ENCODE measurements around the gene BMF.
A peak's percentile ranks its signal among the peaks of the same experiment; 100 is the strongest.
"Not testable (repeated sequence)": the region's sequence is repeated elsewhere in the genome, so short reads cannot be mapped to it uniquely, and the experiment has no call there.

BMF gene

GRCh38 chr15:40108855-40109735, at the start of gene BMF:
TSS of gene BMF (minus strand) at chr15:40108879. CDS start at chr15:40106086, 2,793 bp downstream.
- peak; percentile 98 to 99 for DNase-seq (ENCODE audit: low read depth in 2 of 2)

DNA sequence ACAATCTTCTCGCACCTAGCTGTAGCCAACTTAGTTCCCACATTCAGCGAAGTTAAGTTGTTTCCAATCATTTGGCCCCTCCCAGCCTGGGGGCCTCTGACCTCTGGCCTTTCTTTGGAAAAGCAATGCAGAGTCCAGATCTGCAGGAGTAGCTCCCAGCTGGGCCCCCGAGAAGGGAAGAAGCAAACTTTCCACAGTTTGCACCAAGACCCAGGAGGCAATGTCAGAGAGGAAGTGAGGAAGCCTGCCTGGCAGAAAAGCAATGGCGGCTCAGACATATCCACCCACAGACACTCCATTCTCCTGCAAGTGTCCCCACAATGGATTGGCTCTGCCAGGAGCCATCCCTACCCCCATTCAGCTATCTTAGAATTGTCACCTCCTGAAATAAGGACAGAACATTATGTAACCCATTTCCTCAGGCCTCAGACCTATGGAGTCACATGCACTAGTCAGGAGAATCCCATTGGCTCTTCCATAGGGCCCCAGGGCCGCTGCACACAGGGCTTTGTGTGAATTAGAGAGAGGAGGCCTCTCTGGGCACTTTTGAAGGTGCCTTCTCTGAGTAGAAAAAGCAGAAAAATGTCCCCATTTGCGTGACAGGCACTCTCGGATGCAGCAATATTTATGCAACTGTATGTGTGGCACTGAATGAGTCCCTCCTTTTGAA, 49.2 kb upstream of the BMF start:
- DNase-seq (ENCODE audit: low read depth in 2 of 2): no peak

- no peak for DNase-seq (ENCODE audit: low read depth in 2 of 2)
Measured at GRCh38 chr15:40155270-40155910, 46.7 kb upstream of the BMF start.

GRCh38 chr15:40154821-40155220, 46.1 kb upstream of the BMF start:
- DNase-seq (ENCODE audit: low read depth in 2 of 2): not testable (repeated sequence)

DNA sequence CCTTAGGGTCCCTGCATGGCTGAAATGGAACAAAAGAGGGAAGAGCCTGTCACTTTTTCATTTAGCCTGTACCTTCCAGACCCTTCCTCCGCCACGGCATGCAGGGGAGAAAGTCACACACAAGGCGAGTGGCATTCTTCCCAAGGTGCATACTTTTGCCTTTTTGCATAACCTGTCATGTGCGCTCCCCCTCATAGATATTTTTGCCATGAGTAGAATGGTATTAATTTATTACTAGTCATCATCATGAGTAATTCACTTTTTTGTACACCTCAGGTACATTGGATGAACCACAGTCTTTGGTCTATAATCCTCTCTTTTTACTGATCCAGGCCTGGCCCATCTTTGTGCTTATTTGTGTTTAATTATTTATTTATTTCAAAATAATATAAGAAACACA, 43.3 kb upstream of the BMF start:
- no peak for DNase-seq (ENCODE audit: low read depth in 2 of 2)

- DNase-seq (ENCODE audit: low read depth in 2 of 2): no peak
Measured at GRCh38 chr15:40151499-40151898, 42.8 kb upstream of the BMF start.

- no peak for DNase-seq (ENCODE audit: low read depth in 2 of 2)
Measured at GRCh38 chr15:40150163-40150925, 41.7 kb upstream of the BMF start.

DNA sequence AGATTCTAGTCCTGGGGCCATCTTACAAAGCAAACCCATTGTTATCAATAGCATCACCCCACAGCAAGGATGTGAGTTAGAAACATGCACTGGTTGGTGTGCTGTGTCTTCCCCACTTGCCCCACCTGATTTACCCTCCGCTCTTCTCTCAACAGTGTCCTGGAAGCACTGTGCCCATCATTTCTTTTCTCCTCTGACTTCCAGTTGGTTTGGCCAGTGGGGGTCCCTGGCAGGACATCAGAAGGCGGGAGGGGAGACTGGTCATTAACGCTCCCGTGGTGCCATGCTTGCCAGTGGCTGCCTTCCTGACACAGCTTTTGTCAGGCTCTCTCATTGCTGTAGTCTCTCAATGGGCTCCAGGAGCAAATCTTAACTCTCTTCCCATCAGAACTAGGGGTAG, 40.7 kb upstream of the BMF start:
- no peak for DNase-seq (ENCODE audit: low read depth in 2 of 2)

GRCh38 chr15:40146037-40146436, 37.4 kb upstream of the BMF start:
- no peak for DNase-seq (ENCODE audit: low read depth in 2 of 2)

GRCh38 chr15:40142428-40142827, 33.7 kb upstream of the BMF start:
- DNase-seq (ENCODE audit: low read depth in 2 of 2): no peak

GRCh38 chr15:40138201-40138570, 29.5 kb upstream of the BMF start:
- DNase-seq (ENCODE audit: low read depth in 2 of 2): not testable (repeated sequence)

DNA sequence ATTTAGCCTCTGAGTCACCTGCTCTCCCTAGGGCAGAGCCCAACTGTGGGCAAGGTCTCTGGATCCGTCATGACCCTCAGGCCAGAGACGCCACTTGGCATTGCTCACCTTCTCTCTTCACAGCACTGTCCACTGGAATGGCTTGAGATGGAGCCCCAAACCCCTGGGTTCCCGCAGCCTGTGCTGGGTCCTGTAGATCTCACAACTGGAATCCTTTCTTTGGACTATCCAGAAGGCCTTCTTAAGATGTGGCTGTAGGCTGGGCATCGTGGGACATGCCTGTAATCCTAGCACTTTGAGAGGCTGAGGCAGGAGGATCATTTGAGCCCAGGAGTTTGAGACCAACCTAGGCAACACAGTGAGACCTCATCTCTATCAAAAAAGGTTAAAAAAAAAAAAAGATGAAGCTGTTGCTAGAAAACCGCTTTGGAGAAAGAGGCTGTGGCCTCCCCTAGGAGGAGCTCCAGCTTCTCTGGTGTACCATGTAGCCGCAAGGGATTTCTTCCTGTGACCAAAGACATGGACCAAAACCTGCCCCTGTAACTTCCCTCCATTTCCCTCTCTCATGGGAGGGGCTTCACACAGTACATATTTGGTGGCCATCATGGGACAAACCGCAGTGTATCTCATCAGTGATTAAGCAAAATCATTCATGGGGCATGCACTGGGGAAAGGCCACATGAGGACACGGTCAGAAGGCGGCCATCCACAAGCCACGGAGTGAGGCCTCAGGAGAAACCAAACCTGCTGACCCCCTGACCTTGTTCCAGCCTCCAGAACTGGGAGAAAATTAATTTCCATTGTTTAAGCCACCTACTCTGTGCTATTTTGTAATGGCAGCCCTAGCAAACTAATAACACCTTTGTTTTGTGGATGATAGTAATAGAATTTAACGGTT, 28.9 kb upstream of the BMF start:
- DNase-seq (ENCODE audit: low read depth in 2 of 2): no peak

DNA sequence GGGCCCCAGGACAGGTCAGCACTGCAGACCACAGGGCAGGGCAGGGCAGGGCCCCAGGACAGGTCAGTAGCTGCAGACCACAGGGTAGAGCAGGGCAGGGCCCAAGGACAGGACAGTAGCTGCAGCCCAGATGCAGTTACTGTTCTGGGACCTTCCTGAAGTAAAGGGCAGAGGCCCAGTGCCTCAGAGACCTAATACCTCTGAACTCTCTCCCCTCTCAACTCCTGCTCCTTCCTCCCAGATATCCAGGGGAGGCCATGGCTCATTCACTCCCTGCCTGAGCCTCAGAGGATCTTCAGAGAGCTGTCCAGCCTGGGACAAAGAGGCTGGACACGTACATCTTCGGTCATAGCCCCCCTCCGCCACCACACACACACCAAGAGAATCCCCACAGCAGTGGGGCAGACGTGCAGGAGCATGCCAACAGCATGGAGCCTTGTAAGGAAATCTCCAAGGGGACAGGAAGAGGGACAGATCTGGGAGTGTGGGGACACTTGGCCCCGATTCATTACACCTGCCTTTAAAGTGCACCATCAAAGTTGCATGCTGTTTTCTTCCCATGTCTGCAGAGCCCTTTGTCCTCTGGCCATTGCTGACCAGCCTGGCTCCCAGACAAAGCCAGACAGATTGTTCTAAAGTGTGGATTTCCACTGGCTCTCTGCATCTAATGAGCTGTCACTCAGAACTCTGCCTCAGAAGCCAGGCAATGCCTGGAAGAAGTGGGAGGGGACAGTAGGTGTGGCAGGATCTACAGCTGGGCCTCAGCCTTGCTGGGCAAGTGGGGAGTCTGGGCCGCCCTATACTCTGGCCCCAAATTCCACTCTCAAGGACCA, 28.0 kb upstream of the BMF start:
- no peak for DNase-seq (ENCODE audit: low read depth in 2 of 2)

- not testable (repeated sequence) for DNase-seq (ENCODE audit: low read depth in 2 of 2)
Measured at GRCh38 chr15:40135846-40136450, 27.3 kb upstream of the BMF start.

- no peak for DNase-seq (ENCODE audit: low read depth in 2 of 2)
Measured at GRCh38 chr15:40134885-40135284, 26.2 kb upstream of the BMF start.

DNA sequence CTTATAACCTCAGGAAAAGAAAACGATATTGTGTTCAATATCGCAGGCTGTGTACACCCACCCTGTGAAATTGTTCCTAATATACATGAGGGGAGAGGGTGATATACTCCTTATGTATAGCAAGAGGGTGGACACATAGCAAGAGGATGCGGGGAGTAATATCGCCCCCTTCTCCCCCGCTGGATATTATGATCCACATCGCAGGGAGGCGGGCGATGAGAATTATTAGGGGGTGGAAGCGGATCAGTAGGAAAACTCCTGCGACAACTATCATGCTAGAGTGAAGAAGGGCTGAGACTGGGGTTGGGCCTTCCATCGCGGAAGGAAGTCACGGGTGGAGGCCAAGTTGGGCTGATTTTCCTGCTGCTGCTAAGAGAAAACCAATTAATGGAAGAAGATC, 24.9 kb upstream of the BMF start:
- no peak for DNase-seq (ENCODE audit: low read depth in 2 of 2)

DNA sequence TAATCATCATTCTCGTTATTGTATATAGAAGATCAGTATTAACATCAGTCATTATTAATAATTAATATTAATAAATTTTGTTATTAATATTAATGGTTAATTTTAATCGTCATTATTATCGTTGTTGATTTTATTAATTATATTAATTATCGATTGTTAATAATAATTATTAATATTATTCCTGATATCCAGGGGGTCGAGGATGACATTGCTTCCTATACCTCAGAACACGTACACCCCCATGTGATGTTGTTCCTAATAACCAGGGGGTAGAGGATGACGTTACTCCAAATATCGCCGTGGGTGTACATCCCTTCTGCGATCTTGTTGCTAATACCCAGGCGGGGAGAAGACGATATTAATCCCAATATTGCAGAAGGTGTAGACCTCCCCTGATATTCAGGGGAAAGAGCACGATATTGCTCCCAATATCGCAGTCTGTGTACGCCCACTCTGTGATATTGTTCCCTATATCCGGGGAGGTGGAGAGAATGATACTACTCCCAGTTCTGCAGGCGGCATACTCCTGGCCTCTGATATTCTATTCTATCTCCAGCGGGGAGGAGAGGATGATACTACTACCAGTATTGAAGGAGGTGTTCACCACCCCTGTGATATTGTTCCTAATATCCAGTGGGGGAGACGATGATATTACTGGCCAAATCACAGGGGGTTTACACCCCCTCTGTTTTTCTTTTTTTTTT, 22.3 kb upstream of the BMF start:
- no peak for DNase-seq (ENCODE audit: low read depth in 2 of 2)

DNA sequence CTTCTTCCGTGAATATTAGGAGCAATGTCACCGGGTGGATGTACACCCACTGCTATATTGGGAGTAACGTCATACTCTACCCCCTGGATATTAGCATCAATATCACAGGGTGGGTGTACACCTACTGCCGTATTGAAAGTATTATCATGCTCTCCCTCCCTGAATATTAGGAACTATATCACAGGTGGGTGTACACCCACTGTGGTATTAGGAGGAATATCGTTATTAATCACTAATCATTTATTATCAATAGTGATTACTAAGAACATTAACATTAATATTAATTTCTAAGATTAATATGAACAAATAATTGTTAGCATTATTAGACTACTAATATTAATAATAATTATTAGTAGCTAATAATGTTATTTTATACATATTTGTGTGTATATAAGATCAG, 21.4 kb upstream of the BMF start:
- DNase-seq (ENCODE audit: low read depth in 2 of 2): no peak

All from stimulated activated CD8-positive, alpha-beta memory T cell treated with anti-CD3 and anti-CD28 coated beads, Interleukin-2, amount 100 ng/mL, for 48 hours (primary cell).